HG03575 (cell line): ENCODE results near the gene RTTN.
A peak's percentile ranks its signal among the peaks of the same experiment; 100 is the strongest.
"Not testable (repeated sequence)": the region's sequence is repeated elsewhere in the genome, so short reads cannot be mapped to it uniquely, and the experiment has no call there.

Experiments
- ATAC-seq: cut with Tn5 transposase; IDR thresholded peaks from one replicate; pipeline ENCODE4 v1.9.1; 2021; ENCODE audit not compliant: unreplicated experiment, insufficient number of reproducible peaks, low FRiP score; ENCODE audit errors: extremely low read depth

RTTN gene

GRCh38 chr18:70205421-70206397 is at the start of gene RTTN:
TSS of gene RTTN (minus strand) at chr18:70205687. CDS start at chr18:70205658, 29 bp downstream.
- peak; percentile 85 for ATAC-seq

GRCh38 chr18:70250781-70251180 is 45.3 kb upstream of the RTTN start:
- no peak for ATAC-seq

GRCh38 chr18:70249861-70250260 is 44.4 kb upstream of the RTTN start:
- ATAC-seq, result not testable (repeated sequence)

GRCh38 chr18:70249118-70249517 is 43.6 kb upstream of the RTTN start:
- ATAC-seq, result no peak

GRCh38 chr18:70246061-70246466 is 40.6 kb upstream of the RTTN start:
- no peak for ATAC-seq

- no peak for ATAC-seq
Measured at GRCh38 chr18:70243131-70243929, 37.8 kb upstream of the RTTN start.

- ATAC-seq, result not testable (repeated sequence)
Measured at GRCh38 chr18:70236921-70237320, 31.4 kb upstream of the RTTN start.

GRCh38 chr18:70235478-70235877 is 30.0 kb upstream of the RTTN start:
- no peak for ATAC-seq

- no peak for ATAC-seq
Measured at GRCh38 chr18:70234667-70235459, 29.4 kb upstream of the RTTN start.

- ATAC-seq, result no peak
Measured at GRCh38 chr18:70233974-70234373, 28.5 kb upstream of the RTTN start.

- ATAC-seq, result no peak
Measured at GRCh38 chr18:70232261-70232660, 26.8 kb upstream of the RTTN start.

GRCh38 chr18:70229639-70230038 is 24.2 kb upstream of the RTTN start:
- no peak for ATAC-seq

GRCh38 chr18:70228536-70228935 is 23.0 kb upstream of the RTTN start:
- ATAC-seq, result no peak

GRCh38 chr18:70227438-70227837 is 22.0 kb upstream of the RTTN start:
- ATAC-seq, result no peak

GRCh38 chr18:70221915-70222278 is 16.4 kb upstream of the RTTN start:
- ATAC-seq, result no peak

GRCh38 chr18:70221156-70221914 is 15.8 kb upstream of the RTTN start:
- ATAC-seq, result no peak

GRCh38 chr18:70220628-70221027 is 15.1 kb upstream of the RTTN start:
- ATAC-seq, result no peak

GRCh38 chr18:70219688-70220087 is 14.2 kb upstream of the RTTN start:
- ATAC-seq, result no peak
